ENCODE measurements around the gene RSPH6A. TPM values are rescaled to one million over a fixed set of nuclear protein-coding genes. Genes with fewer than 3 reads are reported as not detected.
A peak's percentile ranks its signal among the peaks of the same experiment; 100 is the strongest.

Gene RSPH6A
- total RNA-seq, 1 experiment from 2014 or later, result 0.55 TPM

GRCh38 chr19:45753548-45753947, 61.6 kb downstream of the RSPH6A start:
- H2AFZ ChIP-seq (ENCODE audit: low read length), result no peak overlapping the region
- H3K27me3 Mint-ChIP-seq (ENCODE audit: low read depth), result peaks cover 19% of the 10 kb centered on the region
- no peak overlapping the region for H3K4me2 ChIP-seq (ENCODE audit: insufficient read depth, insufficient read length, low read length)
- no peak overlapping the region for H3T11ph ChIP-seq (ENCODE audit: low read length)
- peak; percentile 52 for TF ChIP-seq CTCF (conservative IDR thresholded peaks at IDR 0.05)
- DNase-seq, result peak; percentile 79
- no peak overlapping the region for H2BK12ac ChIP-seq (ENCODE audit: insufficient read length, low read depth, low read length)
- no peaks in the 10 kb centered on the region for H3K9me3 ChIP-seq (ENCODE audit: control insufficient read depth, low read depth, low read length)
- no peak overlapping the region for H3K18ac ChIP-seq (ENCODE audit: insufficient read length, low read depth, low read length)
- no peak overlapping the region for H3K4me3 Mint-ChIP-seq
- H3K23me2 ChIP-seq (ENCODE audit: insufficient read length, low read depth, low read length, poor library complexity, severe bottlenecking), result no peaks in the 10 kb centered on the region
- H2BK120ac ChIP-seq (ENCODE audit: low read depth, low read length, poor library complexity, severe bottlenecking), result no peak overlapping the region
- H3K23ac ChIP-seq (ENCODE audit: insufficient read length, low read depth, low read length), result no peak overlapping the region
- peak overlapping the region; percentile 17; the same call in 1 of the 2 replicates for H3K14ac ChIP-seq (ENCODE audit: insufficient read depth, low read length)
- H3K36me3 Mint-ChIP-seq (ENCODE audit: insufficient read depth in 1 of 3, low read depth in 3 of 3), result no peaks in the 10 kb centered on the region
- H4K91ac ChIP-seq (ENCODE audit: insufficient read length, low read depth, low read length), result no peak overlapping the region
- no peak overlapping the region for H2BK15ac ChIP-seq (ENCODE audit: low read depth, low read length)
- H3K4me1 ChIP-seq (ENCODE audit: insufficient read depth, low read length), result no peaks in the 10 kb centered on the region
- peaks cover 3 to 6% of the 10 kb centered on the region in 2 experiments; a peak in 3 of 4 replicates for H3K4me1 Mint-ChIP-seq
- H2BK20ac ChIP-seq (ENCODE audit: low read depth, low read length, poor library complexity, severe bottlenecking), result no peak overlapping the region
- H3K79me1 ChIP-seq (ENCODE audit: insufficient read depth, low read depth, low read length, poor library complexity, severe bottlenecking), result no peaks in the 10 kb centered on the region
- no peak overlapping the region for H3K9ac ChIP-seq (ENCODE audit: extremely low read depth, insufficient read length, low read length)
- no peak overlapping the region for H3K27ac ChIP-seq (ENCODE audit: insufficient read length, low read depth, low read length)
- no CpG with 5 or more reads among the region's 6 CpGs for WGBS (ENCODE audit: extremely low coverage, insufficient read length, low lambda C conversion rate)
- H3K27me3 ChIP-seq (ENCODE audit: insufficient read depth, low read length), result no peaks in the 10 kb centered on the region
- H4K20me1 ChIP-seq (ENCODE audit: control insufficient read depth, insufficient read depth, insufficient read length), result no peaks in the 10 kb centered on the region
- H4K8ac ChIP-seq (replicated peaks; ENCODE audit: insufficient read length, low read depth, low read length), result no peak overlapping the region
- no peaks in the 10 kb centered on the region for H3K9me3 Mint-ChIP-seq
- no peak overlapping the region for H3K27ac Mint-ChIP-seq
- H3K56ac ChIP-seq (ENCODE audit: insufficient read length, low read depth, low read length), result no peak overlapping the region
- H3K79me2 ChIP-seq (ENCODE audit: insufficient read depth, low read length), result no peaks in the 10 kb centered on the region
- H4K5ac ChIP-seq (ENCODE audit: insufficient read length, low read depth, low read length), result no peak overlapping the region
- H3K4ac ChIP-seq (ENCODE audit: low read depth, low read length), result no peak overlapping the region
- no peak overlapping the region for H2BK5ac ChIP-seq (ENCODE audit: insufficient read length, low read length)
- no peak overlapping the region for H2AK5ac ChIP-seq (ENCODE audit: insufficient read length, low read length)

Measured in H9 (cell line).